ENCODE data around the gene PRDX5.

DNA sequence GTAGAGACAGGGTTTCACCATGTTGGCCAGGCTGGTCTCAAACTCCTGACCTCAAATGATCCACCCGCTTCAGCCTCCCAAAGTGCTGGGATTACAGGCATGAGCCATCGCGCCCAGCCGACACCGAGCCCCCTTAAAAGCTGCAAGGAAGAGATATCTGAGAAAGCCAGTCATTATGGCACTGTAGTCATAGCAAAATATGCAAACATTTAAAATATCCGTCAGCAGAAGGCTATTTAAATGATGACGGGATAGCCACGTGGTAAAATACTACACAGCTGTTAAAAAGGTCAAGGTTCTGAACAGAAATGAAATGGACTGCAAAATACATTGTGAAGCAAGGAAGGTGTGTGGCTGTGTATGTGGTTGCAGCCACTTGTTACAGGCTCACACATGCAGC is 15.6 kb downstream of the PRDX5 start:
- TF ChIP-seq L3MBTL2 (conservative IDR thresholded peaks at IDR 0.05) (no peak), CTBP1 (IDR thresholded peaks at IDR 0.05; ENCODE audit: borderline replicate concordance) (no peak), BHLHE40 (IDR thresholded peaks at IDR 0.05; ENCODE audit: borderline replicate concordance) (no peak), SUZ12 (IDR thresholded peaks at IDR 0.05) (no peak), FOXK2 (IDR thresholded peaks at IDR 0.05) (no peak), SP1 (IDR thresholded peaks at IDR 0.05) (no peak), LEF1 (IDR thresholded peaks at IDR 0.05; ENCODE audit: borderline replicate concordance) (no peak), ZNF384 (IDR thresholded peaks at IDR 0.05) (no peak), ELF4 (IDR thresholded peaks at IDR 0.05) (no peak), FOXA1 (IDR thresholded peaks at IDR 0.05) (no peak)
- TF ChIP-seq, protein P1, sequence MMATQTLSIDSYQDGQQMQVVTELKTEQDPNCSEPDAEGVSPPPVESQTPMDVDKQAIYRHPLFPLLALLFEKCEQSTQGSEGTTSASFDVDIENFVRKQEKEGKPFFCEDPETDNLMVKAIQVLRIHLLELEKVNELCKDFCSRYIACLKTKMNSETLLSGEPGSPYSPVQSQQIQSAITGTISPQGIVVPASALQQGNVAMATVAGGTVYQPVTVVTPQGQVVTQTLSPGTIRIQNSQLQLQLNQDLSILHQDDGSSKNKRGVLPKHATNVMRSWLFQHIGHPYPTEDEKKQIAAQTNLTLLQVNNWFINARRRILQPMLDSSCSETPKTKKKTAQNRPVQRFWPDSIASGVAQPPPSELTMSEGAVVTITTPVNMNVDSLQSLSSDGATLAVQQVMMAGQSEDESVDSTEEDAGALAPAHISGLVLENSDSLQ (IDR thresholded peaks at IDR 0.05) = no peak

All from HEK293T (cell line).